PC-3 (cell line): ENCODE data around the gene GZMA.

Source experiments
- EZH2 ChIP-seq: fragments of 300-600 bp; sonication (generic); IDR thresholded peaks from one replicate; pipeline ENCODE4 v1.6.1; 2017; ENCODE audit warnings: antibody characterized with exemption, mild to moderate bottlenecking, low read length; ENCODE audit not compliant: unreplicated experiment
- EZH2phosphoT487 ChIP-seq: fragments of 300-600 bp; sonication (generic); IDR thresholded peaks from 2 replicates; pipeline ENCODE4 v1.6.1; 2018; ENCODE audit warnings: mild to moderate bottlenecking, antibody characterized with exemption, low read length, borderline replicate concordance
- TF ChIP-seq, protein P1 (sequence below): fragments of 300-600 bp; sonication (generic); conservative IDR thresholded peaks from 2 replicates; pipeline ENCODE4 v1.5.1; 2017; ENCODE audit warnings: antibody characterized with exemption, low read depth, mild to moderate bottlenecking, low read length

DNA sequence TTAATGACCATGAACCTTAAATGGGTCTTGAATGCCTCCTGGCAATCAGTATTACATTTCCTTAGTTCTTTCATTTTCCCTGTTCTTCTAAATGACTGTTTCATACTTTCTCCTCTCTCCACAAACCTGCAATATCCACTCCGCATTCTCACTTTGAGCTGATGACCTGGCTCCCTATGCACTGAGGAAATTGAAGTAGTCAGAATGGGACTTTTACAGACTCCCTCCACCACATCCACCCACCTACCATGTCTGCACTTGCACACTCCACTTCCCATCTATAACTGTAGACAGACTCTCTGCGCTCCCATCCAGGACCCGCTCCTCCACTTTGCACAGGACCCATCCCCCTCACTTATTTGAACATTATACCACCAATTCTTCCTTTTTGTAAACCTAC is 36.2 kb upstream of the GZMA start:
- no peak for TF ChIP-seq EZH2
- TF ChIP-seq, protein P1, sequence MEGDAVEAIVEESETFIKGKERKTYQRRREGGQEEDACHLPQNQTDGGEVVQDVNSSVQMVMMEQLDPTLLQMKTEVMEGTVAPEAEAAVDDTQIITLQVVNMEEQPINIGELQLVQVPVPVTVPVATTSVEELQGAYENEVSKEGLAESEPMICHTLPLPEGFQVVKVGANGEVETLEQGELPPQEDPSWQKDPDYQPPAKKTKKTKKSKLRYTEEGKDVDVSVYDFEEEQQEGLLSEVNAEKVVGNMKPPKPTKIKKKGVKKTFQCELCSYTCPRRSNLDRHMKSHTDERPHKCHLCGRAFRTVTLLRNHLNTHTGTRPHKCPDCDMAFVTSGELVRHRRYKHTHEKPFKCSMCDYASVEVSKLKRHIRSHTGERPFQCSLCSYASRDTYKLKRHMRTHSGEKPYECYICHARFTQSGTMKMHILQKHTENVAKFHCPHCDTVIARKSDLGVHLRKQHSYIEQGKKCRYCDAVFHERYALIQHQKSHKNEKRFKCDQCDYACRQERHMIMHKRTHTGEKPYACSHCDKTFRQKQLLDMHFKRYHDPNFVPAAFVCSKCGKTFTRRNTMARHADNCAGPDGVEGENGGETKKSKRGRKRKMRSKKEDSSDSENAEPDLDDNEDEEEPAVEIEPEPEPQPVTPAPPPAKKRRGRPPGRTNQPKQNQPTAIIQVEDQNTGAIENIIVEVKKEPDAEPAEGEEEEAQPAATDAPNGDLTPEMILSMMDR: no peak
- TF ChIP-seq EZH2phosphoT487: no peak
